Activated naive CD4-positive, alpha-beta T cell treated with anti-CD3 and anti-CD28 coated beads, Interleukin-2, amount 50 U/mL, for 16 hours (primary cell): ENCODE results near the gene SAFB2.

Source experiments
- DNase-seq: peaks from one replicate; pipeline ENCODE4 v3.0.0-alpha.2; 2020

The SAFB2 gene

GRCh38 chr19:5622465-5623396, at the start of gene SAFB2, which contains the start of gene SAFB:
Gene SAFB2, minus strand, starts transcription at chr19:5622776. Its CDS starts 61 bp downstream, at chr19:5622715.
Gene SAFB, plus strand, starts transcription at chr19:5623083. Its CDS starts 123 bp downstream, at chr19:5623206.
- peak; percentile 100 for DNase-seq

GRCh38 chr19:5671600-5671999, 49.0 kb upstream of the SAFB2 start:
- DNase-seq: no peak

- no peak for DNase-seq
Observed at GRCh38 chr19:5669212-5669611, 46.6 kb upstream of the SAFB2 start.

GRCh38 chr19:5667751-5668271, 45.2 kb upstream of the SAFB2 start:
- no peak for DNase-seq

GRCh38 chr19:5666921-5667610, 44.5 kb upstream of the SAFB2 start:
- DNase-seq: no peak

GRCh38 chr19:5665781-5666513, 43.4 kb upstream of the SAFB2 start:
- no peak for DNase-seq

- no peak for DNase-seq
Observed at GRCh38 chr19:5664515-5664914, 41.9 kb upstream of the SAFB2 start.

GRCh38 chr19:5663904-5664303, 41.3 kb upstream of the SAFB2 start:
- DNase-seq: no peak

GRCh38 chr19:5661483-5661882, 38.9 kb upstream of the SAFB2 start:
- no peak for DNase-seq

- DNase-seq: no peak
Observed at GRCh38 chr19:5655412-5655811, 32.8 kb upstream of the SAFB2 start.

- DNase-seq: no peak
Observed at GRCh38 chr19:5654931-5655330, 32.4 kb upstream of the SAFB2 start.

- DNase-seq: no peak
Observed at GRCh38 chr19:5652261-5652660, 29.7 kb upstream of the SAFB2 start.

- no peak for DNase-seq
Observed at GRCh38 chr19:5651361-5651760, 28.8 kb upstream of the SAFB2 start.

GRCh38 chr19:5648464-5648863, 25.9 kb upstream of the SAFB2 start:
- DNase-seq: no peak

GRCh38 chr19:5646703-5647102, 24.1 kb upstream of the SAFB2 start:
- no peak for DNase-seq

- no peak for DNase-seq
Observed at GRCh38 chr19:5645409-5645808, 22.8 kb upstream of the SAFB2 start.

GRCh38 chr19:5644037-5644436, 21.5 kb upstream of the SAFB2 start:
- DNase-seq: no peak

- no peak for DNase-seq
Observed at GRCh38 chr19:5643060-5643459, 20.5 kb upstream of the SAFB2 start.

- DNase-seq: no peak
Observed at GRCh38 chr19:5642204-5642603, 19.6 kb upstream of the SAFB2 start.

GRCh38 chr19:5641171-5641570, 18.6 kb upstream of the SAFB2 start:
- DNase-seq: no peak

GRCh38 chr19:5637971-5638370, 15.4 kb upstream of the SAFB2 start:
- no peak for DNase-seq

GRCh38 chr19:5635427-5635826, 12.9 kb upstream of the SAFB2 start:
- no peak for DNase-seq

GRCh38 chr19:5632657-5633056, 10.1 kb upstream of the SAFB2 start:
- DNase-seq: no peak
